NB4 (cell line): ENCODE measurements around the gene CPT1C.

ENCODE experiments used
- DNase-seq: peaks from one replicate; pipeline ENCODE4 v3.0.0; 2010; ENCODE audit warnings: low read depth
- H3K4me3 ChIP-seq: one replicate; pipeline ENCODE4 v1.5.1; 2011; ENCODE audit warnings: mild to moderate bottlenecking, low read depth, low read length, moderate library complexity
- MAX ChIP-seq: IDR thresholded peaks from 2 replicates; pipeline ENCODE4 v1.6.1; 2011; ENCODE audit warnings: low read depth, low read length
- MYC ChIP-seq: IDR thresholded peaks from 2 replicates; pipeline ENCODE4 v1.6.1; 2011; ENCODE audit warnings: low read depth, low read length
- POLR2A ChIP-seq: IDR thresholded peaks from 2 replicates; pipeline ENCODE4 v1.6.1; 2011; ENCODE audit warnings: mild to moderate bottlenecking; ENCODE audit not compliant: insufficient read length; ENCODE audit errors: extremely low read depth
- TF ChIP-seq, protein P1 (sequence below): IDR thresholded peaks from one replicate; pipeline ENCODE4 v1.5.1; 2012; ENCODE audit warnings: low read depth, low read length

Gene CPT1C

GRCh38 chr19:49646586-49646985, 44.3 kb upstream of the CPT1C start:
- no peak for DNase-seq

GRCh38 chr19:49651029-49651819, 39.7 kb upstream of the CPT1C start:
- DNase-seq: no peak
- no peak overlapping the region for H3K4me3 ChIP-seq
- TF ChIP-seq MYC: no peak
- TF ChIP-seq, protein P1, sequence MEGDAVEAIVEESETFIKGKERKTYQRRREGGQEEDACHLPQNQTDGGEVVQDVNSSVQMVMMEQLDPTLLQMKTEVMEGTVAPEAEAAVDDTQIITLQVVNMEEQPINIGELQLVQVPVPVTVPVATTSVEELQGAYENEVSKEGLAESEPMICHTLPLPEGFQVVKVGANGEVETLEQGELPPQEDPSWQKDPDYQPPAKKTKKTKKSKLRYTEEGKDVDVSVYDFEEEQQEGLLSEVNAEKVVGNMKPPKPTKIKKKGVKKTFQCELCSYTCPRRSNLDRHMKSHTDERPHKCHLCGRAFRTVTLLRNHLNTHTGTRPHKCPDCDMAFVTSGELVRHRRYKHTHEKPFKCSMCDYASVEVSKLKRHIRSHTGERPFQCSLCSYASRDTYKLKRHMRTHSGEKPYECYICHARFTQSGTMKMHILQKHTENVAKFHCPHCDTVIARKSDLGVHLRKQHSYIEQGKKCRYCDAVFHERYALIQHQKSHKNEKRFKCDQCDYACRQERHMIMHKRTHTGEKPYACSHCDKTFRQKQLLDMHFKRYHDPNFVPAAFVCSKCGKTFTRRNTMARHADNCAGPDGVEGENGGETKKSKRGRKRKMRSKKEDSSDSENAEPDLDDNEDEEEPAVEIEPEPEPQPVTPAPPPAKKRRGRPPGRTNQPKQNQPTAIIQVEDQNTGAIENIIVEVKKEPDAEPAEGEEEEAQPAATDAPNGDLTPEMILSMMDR: no peak
- no peak for TF ChIP-seq MAX
- no peak for TF ChIP-seq POLR2A

More at GRCh38 chr19:49646586-49646985, 44.3 kb upstream of the CPT1C start:
- no peak overlapping the region for H3K4me3 ChIP-seq
- TF ChIP-seq, protein P1: no peak
- no peak for TF ChIP-seq MYC
- TF ChIP-seq MAX: no peak
- no peak for TF ChIP-seq POLR2A

DNA sequence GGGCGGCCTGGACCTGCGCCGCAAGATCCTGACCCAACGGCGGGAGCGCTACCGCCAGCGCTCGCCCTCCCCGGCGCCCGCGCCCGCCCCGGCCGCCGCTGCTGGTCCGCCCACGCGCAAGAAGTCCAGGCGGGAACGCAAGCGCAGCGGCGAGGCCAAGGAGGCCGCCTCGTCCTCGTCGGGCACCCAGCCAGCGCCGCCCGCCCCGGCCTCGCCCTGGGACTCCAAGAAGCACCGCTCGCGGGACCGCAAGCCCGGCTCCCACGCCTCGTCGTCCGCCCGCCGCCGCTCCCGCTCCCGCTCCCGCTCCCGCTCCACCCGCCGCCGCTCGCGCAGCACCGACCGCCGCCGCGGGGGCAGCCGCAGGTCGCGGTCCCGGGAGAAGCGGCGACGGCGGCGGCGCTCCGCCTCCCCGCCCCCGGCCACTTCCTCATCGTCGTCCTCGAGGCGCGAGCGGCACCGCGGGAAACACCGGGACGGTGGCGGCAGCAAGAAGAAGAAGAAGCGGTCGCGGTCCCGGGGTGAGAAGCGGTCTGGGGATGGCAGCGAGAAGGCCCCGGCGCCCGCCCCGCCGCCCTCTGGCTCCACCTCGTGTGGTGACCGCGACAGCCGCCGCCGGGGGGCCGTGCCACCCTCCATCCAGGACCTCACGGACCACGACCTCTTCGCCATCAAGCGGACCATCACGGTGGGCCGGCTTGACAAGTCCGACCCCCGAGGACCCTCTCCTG, 38.9 kb upstream of the CPT1C start:
- TF ChIP-seq MYC: no peak
- no peak for TF ChIP-seq POLR2A
- TF ChIP-seq MAX: no peak
- TF ChIP-seq, protein P1: no peak
- H3K4me3 ChIP-seq: no peak overlapping the region

DNA sequence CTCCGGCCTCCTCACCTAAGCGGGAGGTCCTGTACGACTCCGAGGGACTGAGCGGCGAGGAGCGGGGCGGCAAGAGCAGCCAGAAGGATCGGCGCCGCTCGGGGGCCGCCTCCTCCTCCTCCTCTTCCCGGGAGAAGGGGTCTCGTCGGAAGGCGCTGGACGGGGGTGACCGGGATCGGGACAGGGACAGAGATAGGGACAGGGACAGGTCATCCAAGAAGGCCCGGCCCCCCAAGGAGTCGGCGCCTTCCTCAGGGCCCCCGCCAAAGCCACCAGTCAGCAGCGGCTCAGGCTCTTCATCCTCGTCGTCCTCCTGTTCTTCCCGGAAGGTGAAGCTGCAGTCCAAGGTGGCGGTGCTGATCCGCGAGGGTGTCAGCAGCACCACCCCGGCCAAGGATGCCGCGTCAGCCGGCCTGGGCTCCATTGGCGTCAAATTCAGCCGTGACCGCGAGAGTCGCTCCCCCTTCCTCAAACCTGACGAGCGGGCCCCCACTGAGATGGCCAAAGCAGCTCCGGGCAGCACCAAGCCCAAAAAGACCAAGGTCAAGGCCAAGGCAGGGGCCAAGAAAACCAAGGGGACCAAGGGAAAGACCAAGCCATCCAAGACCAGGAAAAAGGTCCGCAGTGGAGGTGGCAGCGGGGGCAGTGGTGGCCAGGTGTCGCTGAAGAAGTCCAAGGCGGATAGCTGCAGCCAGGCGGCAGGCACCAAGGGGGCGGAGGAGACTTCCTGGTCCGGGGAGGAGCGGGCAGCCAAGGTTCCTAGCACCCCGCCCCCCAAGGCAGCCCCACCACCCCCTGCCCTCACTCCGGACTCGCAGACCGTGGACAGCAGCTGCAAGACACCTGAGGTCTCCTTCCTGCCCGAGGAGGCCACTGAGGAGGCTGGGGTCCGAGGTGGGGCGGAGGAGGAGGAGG, 38.1 kb upstream of the CPT1C start:
- no peak overlapping the region for H3K4me3 ChIP-seq
- no peak for DNase-seq
- TF ChIP-seq MYC: no peak

More for the DNA sequence above, 38.9 kb upstream of the CPT1C start:
- DNase-seq: no peak

- no peak for DNase-seq
- TF ChIP-seq, protein P1: no peak
- TF ChIP-seq MAX: no peak
- no peak for TF ChIP-seq POLR2A
- TF ChIP-seq MYC: no peak
- no peak overlapping the region for H3K4me3 ChIP-seq
Measured at GRCh38 chr19:49653466-49653806, 37.5 kb upstream of the CPT1C start.

DNA sequence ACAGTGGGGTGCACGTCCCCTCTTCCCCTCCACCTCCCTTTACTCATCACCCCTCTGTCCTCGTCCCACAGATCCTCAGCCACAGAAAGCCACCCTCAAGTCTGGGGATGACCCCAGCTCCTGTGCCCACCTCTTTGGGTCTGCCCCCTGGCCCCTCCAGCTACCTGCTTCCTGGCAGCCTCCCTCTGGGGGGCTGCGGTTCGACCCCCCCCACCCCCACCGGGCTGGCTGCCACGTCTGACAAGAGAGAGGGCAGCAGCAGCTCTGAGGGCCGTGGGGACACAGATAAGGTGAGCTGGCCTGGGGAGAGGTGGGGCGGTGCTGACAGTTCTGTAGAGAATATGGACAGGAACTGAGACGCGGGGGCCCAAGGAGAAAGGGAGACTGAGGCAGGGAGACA, 36.3 kb upstream of the CPT1C start:
- H3K4me3 ChIP-seq: no peak overlapping the region
- no peak for DNase-seq
- TF ChIP-seq, protein P1: no peak
- TF ChIP-seq MYC (no peak), POLR2A (no peak), MAX (no peak)
